Muscle layer of duodenum (tissue), 2 donors: Measurements from ENCODE around the gene RAB38.

Experiments
- H3K27ac ChIP-seq: one replicate; pipeline ENCODE4 v1.7.0; 2013; ENCODE audit warnings: mild to moderate bottlenecking, low read length
- H3K27me3 ChIP-seq: one replicate; pipeline ENCODE4 v1.7.0; 2013; ENCODE audit warnings: low read depth, mild to moderate bottlenecking, control low read depth, low read length
- H3K36me3 ChIP-seq, 2 donors: one replicate each; pipeline ENCODE4 v1.7.0; 2013; ENCODE audit warnings: low read length in 2 of 2, control low read depth in 1 of 2, mild to moderate bottlenecking in 1 of 2; ENCODE audit not compliant: insufficient read depth in 2 of 2, control insufficient read depth in 1 of 2
- H3K4me1 ChIP-seq, 2 donors: one replicate each; pipeline ENCODE4 v1.7.0; 2013; ENCODE audit warnings: low read length in 2 of 2, mild to moderate bottlenecking in 2 of 2, control low read depth in 1 of 2, moderate library complexity in 1 of 2; ENCODE audit not compliant: insufficient read depth in 2 of 2, control insufficient read depth in 1 of 2
- H3K4me3 ChIP-seq, 2 donors: one replicate each; pipeline ENCODE4 v1.7.0; 2013; ENCODE audit warnings: low read length in 2 of 2, low read depth in 1 of 2, mild to moderate bottlenecking in 1 of 2
- H3K9me3 ChIP-seq, 2 donors: one replicate each; pipeline ENCODE4 v1.7.0; 2013; ENCODE audit warnings: low read length in 2 of 2, control low read depth in 1 of 2, mild to moderate bottlenecking in 1 of 2; ENCODE audit not compliant: control insufficient read depth in 1 of 2
- donor health status: healthy.

The RAB38 gene

GRCh38 chr11:88122956-88123355 is 52.3 kb downstream of the RAB38 start:
- no peaks in the 10 kb centered on the region for H3K4me1 ChIP-seq

GRCh38 chr11:88119561-88119960 is 55.7 kb downstream of the RAB38 start:
- H3K4me1 ChIP-seq, result no peaks in the 10 kb centered on the region
- no peak overlapping the region for H3K4me3 ChIP-seq
- H3K36me3 ChIP-seq, result no peaks in the 10 kb centered on the region
- H3K27me3 ChIP-seq, result no peaks in the 10 kb centered on the region
- H3K9me3 ChIP-seq, result no peaks in the 10 kb centered on the region
- H3K27ac ChIP-seq, result no peak overlapping the region

More at GRCh38 chr11:88122956-88123355, 52.3 kb downstream of the RAB38 start:
- H3K4me3 ChIP-seq, result no peak overlapping the region
- H3K27ac ChIP-seq, result no peak overlapping the region
- H3K27me3 ChIP-seq, result no peaks in the 10 kb centered on the region
- peaks cover 0 to 6% of the 10 kb centered on the region in 2 donors for H3K9me3 ChIP-seq
- H3K36me3 ChIP-seq, result no peaks in the 10 kb centered on the region

GRCh38 chr11:88117281-88117858 is 57.9 kb downstream of the RAB38 start:
- H3K27me3 ChIP-seq, result no peaks in the 10 kb centered on the region
- no peak overlapping the region for H3K4me3 ChIP-seq
- H3K36me3 ChIP-seq, result no peaks in the 10 kb centered on the region
- no peak overlapping the region for H3K27ac ChIP-seq
- H3K9me3 ChIP-seq, result no peaks in the 10 kb centered on the region
- no peaks in the 10 kb centered on the region for H3K4me1 ChIP-seq

GRCh38 chr11:88115828-88116755 is 59.2 kb downstream of the RAB38 start:
- Histone ChIP-seq H3K27me3 (no peaks in the 10 kb centered on the region), H3K27ac (no peak overlapping the region), H3K4me1 (no peaks in the 10 kb centered on the region), H3K9me3 (no peaks in the 10 kb centered on the region), H3K36me3 (no peaks in the 10 kb centered on the region), H3K4me3 (no peak overlapping the region)

- no peaks in the 10 kb centered on the region for H3K4me1 ChIP-seq
- H3K36me3 ChIP-seq, result no peaks in the 10 kb centered on the region
- H3K27me3 ChIP-seq, result no peaks in the 10 kb centered on the region
- H3K27ac ChIP-seq, result no peak overlapping the region
- no peaks in the 10 kb centered on the region for H3K9me3 ChIP-seq
- H3K4me3 ChIP-seq, result no peak overlapping the region
Measured at GRCh38 chr11:88114486-88115045, 60.7 kb downstream of the RAB38 start.

- no peak overlapping the region for H3K4me3 ChIP-seq
- no peaks in the 10 kb centered on the region for H3K36me3 ChIP-seq
- no peak overlapping the region for H3K27ac ChIP-seq
- no peaks in the 10 kb centered on the region for H3K4me1 ChIP-seq
- H3K27me3 ChIP-seq, result no peaks in the 10 kb centered on the region
- no peaks in the 10 kb centered on the region for H3K9me3 ChIP-seq
Measured at GRCh38 chr11:88106666-88107065, 68.6 kb downstream of the RAB38 start.

GRCh38 chr11:88105951-88106350 is 69.3 kb downstream of the RAB38 start:
- no peak overlapping the region for H3K27ac ChIP-seq
- no peak overlapping the region for H3K4me3 ChIP-seq
- no peaks in the 10 kb centered on the region for H3K27me3 ChIP-seq
- H3K4me1 ChIP-seq, result no peaks in the 10 kb centered on the region
- H3K36me3 ChIP-seq, result no peaks in the 10 kb centered on the region
- no peaks in the 10 kb centered on the region for H3K9me3 ChIP-seq

- no peaks in the 10 kb centered on the region for H3K9me3 ChIP-seq
- H3K27me3 ChIP-seq, result no peaks in the 10 kb centered on the region
- no peaks in the 10 kb centered on the region for H3K4me1 ChIP-seq
- H3K4me3 ChIP-seq, result no peak overlapping the region
- H3K27ac ChIP-seq, result no peak overlapping the region
- H3K36me3 ChIP-seq, result no peaks in the 10 kb centered on the region
Measured at GRCh38 chr11:88105526-88105925, 69.7 kb downstream of the RAB38 start.

GRCh38 chr11:88104408-88104807 is 70.8 kb downstream of the RAB38 start:
- Histone ChIP-seq H3K27ac (no peak overlapping the region), H3K4me3 (no peak overlapping the region), H3K4me1 (no peaks in the 10 kb centered on the region), H3K9me3 (no peaks in the 10 kb centered on the region), H3K36me3 (no peaks in the 10 kb centered on the region), H3K27me3 (no peaks in the 10 kb centered on the region)

- H3K4me3 ChIP-seq, result no peak overlapping the region
- no peak overlapping the region for H3K27ac ChIP-seq
Measured at GRCh38 chr11:88103337-88104206, 71.7 kb downstream of the RAB38 start.

GRCh38 chr11:88102598-88102934 is 72.7 kb downstream of the RAB38 start:
- Histone ChIP-seq H3K36me3 (no peaks in the 10 kb centered on the region), H3K27me3 (no peaks in the 10 kb centered on the region), H3K27ac (no peak overlapping the region), H3K4me1 (no peaks in the 10 kb centered on the region), H3K9me3 (no peaks in the 10 kb centered on the region), H3K4me3 (no peak overlapping the region)

More at GRCh38 chr11:88103337-88104206, 71.7 kb downstream of the RAB38 start:
- Histone ChIP-seq H3K27me3 (no peaks in the 10 kb centered on the region), H3K36me3 (no peaks in the 10 kb centered on the region), H3K4me1 (no peaks in the 10 kb centered on the region), H3K9me3 (no peaks in the 10 kb centered on the region)
